Heart left ventricle (tissue), 13 donors: Measurements from ENCODE around the gene AMPD3.

Experiments
- CTCF ChIP-seq, 12 donors: fragments of 200-600 bp; sonication (generic) in 4 of 12; IDR thresholded peaks; one replicate each; pipeline versions ENCODE4 v1.5.0 to v1.8.0; 2018 to 2022; ENCODE audit warnings: antibody characterized with exemption in 12 of 12, mild to moderate bottlenecking in 5 of 12
- POLR2A ChIP-seq, 2 donors: fragments of 450-650 bp; IDR thresholded peaks; one replicate each; pipeline ENCODE4 v1.6.1; 2017; ENCODE audit warnings: antibody characterized with exemption in 2 of 2, mild to moderate bottlenecking in 2 of 2, moderate library complexity in 2 of 2
- donor health status: ischemic (EF 13 %, LVEDD 7.1; RV severe dilation, severe dysfunction).
- donor health status: DM: no; HTN: yes; CAD: no.
- donor health status: DM: no; HTN: no; CAD: no.
- donor health status: ischemic (EF 25% LVEDD 6.9; RV normal size, moderate dysfunction).
- donor health status: ischemic (EF 25% LVEDD 5.7; RV mildly dilated, moderate dysfunction).
- donor health status: ischemic (EF 35%, LVEDD 5.7; RV mildly dilated, moderate dysfunction).
- donor health status: nonischemic (EF 11% LVEDD 7.7; RV severe dilation, severe dysfunction).
- donor health status: DM: yes; HTN: yes; CAD: no.
- donor health status: PGD.
- donor health status: ischemic (EF 29% LVEDD 5.4; RV normal size, mild dysfunction).
- donor health status: nonischemic (EF 23%, LVEDD 6.1; RV moderate dilation, normal function).

DNA sequence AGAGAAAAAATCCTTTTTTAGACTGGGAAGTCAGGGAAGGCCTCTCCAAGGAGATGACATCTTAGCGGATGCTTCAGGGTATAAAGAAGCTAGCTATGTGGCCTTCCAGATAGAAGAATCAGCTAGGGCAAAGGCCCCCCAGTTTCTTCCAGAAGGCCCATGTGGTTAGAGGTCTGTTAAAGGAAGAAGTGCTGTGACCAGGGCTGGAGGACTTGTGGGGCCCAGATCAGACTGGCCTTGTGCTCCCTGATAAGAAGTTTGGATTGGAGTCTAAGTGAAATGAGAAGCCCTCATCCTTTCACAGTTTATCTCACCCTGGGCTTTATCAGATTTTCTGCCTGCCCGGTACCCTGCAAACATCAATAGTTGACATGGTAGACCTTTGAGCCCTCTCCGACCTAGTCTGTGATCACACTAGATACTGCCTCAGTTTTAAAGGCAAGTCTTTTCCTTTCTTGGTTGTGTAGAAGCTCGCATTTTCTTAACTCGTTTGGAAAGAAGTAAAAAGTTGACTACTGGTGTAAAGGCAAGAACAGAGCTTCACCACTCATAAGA lies 7.8 kb downstream of the AMPD3 start:
- no peak for TF ChIP-seq POLR2A (IDR thresholded peaks at IDR 0.05)
- no peak for TF ChIP-seq CTCF (IDR thresholded peaks at IDR 0.05)
